Measurements from ENCODE around the gene ATP2B3.
A peak's percentile ranks its signal among the peaks of the same experiment; 100 is the strongest.

ATP2B3 gene

DNA sequence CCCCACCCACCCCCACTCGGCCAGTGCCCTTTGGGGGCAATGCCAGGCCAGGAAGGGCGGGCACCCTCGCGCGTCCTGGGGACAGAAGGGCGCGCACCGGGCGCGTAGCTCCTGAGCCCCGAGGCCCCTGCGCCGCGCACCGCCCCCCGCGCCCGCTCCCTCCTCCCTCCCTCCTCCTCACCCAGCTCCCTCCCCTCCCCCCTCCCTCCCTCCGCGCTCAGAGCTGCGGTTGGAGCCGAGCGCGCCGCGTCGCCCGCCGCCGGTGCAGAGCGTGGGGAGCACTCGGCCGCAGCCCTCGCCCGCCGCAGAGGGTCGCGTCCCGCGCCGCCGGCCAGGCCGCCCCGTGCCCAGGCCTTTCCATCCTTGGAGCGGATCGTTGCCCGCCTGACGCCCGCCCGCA lies at the start of gene ATP2B3:
Gene ATP2B3 (plus strand): TSS at position 220 of the 400 bp plus-strand sequence. CDS start 18,606 bp downstream, outside the sequence.
- FAIRE-seq: no peak

DNA sequence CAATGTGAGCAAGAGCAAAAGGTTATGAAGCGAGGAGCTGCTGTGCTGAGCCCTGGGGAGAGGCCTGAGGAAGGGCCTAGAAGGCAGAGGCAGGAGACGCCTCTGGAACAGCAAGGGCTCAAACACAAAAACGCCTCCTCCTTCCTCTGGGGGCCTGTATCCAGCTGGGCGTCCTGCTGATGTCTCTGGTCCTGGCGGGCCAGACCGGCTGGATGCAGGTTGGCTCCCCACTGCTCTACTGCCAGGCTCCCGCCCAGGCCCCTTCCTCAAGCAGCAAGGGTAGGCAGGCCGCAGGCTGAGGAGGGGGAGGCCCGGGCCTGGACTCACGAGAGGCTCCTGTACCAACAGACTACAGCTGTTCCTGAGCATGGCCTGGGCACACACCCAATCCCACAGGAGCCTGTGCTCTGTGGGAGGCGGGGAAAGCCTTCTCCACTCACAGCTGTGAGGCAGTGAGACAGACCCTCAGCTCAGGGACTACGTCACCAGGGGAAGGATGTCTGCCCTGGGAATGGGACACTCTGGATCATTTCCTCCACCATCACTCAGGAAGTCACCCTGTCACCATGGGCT lies 49.3 kb upstream of the ATP2B3 start:
- no peak for FAIRE-seq

DNA sequence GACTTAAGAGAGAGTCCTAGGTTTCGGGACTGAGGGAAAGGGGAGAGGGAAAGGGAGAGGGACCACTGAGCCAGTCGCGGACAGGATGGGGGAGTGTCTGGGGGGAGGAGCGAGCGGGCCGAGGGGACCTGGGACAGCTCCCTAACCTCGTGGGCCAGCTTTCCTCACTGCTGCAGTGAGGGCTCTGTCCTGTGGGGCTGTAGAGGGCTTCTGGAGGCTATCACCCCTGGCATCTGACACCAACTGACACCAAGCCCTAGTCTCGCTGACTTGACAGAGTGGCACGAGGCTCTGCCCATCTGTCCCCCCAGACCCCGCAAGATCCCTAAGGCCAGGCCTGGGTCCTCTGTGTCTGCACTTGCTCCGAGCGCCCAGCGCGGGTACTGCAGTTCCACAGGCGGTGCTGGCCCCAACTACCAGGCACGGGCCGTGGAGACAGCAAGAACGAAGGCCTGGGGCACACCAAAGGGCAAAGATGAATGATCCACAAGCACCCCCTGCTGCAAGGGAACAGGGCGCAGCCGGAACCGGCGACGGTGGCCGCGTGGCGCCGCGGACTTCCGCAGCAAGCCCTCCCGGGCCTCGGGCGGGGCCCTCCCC lies 47.5 kb upstream of the ATP2B3 start:
- no peak for FAIRE-seq

DNA sequence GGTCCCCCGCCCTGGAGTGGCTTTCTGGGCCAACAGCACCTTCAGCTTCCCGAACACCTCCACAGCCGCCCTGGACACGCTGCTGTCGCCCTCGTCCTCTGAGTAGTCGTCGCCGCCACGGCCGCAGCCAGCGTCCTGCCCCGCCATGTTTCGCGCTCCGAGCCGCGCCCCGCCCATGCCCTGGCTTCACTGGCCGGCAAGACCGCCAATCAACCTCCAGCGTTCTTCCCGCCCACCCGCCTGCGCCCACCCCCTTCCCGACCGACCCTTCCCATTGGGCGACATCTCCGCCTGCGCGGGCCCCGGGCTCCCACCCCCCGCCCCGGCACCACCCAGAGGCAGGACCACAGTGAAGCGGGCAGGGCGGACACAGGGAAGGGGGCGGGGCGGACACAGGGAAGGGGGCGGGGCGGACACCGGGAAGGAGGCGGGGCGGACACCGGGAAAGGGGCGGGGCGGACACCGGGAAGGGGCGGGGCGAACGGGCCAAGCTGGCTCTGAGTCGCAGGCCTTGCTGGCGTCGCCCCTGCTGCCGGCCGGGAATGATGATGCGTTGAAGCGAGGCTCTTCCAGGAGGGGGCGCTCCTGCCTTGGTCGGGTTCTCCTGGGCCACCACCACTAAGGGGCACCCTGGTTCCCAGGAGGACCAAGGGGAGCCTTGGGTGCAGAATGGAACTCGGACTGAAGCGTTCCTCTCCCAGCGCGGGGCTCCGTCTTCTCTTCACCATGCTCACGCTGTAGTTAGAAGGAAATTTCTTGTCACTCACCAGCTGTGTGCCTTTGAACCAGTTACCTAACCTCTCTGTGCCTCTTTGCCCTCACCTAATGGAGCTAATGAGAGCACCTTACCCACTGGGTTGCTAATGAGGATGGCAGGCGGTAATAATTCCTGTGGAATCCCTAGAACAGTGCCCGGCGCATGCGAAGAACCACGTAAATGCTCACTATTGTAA lies 46.8 kb upstream of the ATP2B3 start, which contains the start of gene HAUS7:
Gene HAUS7 (minus strand): TSS at position 166 of the 953 bp plus-strand sequence. CDS start 19 bp downstream, at position 147.
- peak; percentile 45 for FAIRE-seq

DNA sequence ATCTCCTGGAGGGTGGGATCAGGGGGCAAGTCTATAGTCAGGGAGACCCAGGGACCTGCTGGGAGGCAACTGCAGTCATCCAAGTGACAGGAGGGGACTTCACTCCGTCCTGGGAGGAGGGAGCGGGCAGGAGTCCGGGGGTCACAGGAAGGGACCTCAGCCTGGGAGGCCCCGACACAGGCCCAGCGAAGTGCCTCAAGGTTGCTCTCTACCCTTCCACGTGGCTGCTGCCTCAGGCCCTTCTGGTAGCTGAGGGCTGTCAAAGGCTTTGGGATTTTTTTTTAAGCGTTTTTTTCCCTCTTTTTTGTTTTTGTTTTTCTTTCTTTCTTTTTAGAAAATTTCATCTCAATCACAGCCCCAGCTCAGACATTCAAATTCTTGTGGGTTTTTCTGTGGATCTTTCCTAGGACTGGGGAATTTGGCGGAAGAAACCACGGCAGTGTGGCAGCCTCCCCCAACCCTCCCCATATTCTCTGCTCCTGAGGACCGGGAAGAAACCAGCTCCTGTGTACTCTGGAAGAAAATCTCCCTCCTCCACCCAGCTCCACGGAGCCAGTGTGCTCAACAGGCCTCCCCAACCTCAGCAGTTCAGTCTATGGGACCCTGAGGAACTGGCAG lies 45.7 kb upstream of the ATP2B3 start:
- FAIRE-seq: no peak

DNA sequence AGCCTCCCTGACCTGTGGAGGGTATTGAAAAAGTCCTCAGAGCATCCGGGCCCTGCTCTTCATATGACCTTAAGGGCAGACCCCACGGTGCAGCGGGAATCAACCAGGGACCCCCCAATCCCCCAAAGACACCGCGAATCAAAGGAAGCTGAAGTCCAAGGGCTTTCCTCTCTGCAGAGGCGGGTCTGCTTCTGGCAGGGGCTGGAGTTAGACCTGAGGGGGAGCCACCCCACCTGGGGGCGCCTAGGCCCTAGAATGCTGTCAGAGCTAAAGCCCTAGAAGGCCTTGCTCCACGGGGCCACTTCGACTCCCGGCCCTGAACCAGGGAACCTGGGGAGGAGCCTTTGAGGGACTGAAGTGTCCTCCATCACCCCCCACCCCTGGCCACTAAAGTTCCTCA lies 44.3 kb upstream of the ATP2B3 start:
- no peak for FAIRE-seq

DNA sequence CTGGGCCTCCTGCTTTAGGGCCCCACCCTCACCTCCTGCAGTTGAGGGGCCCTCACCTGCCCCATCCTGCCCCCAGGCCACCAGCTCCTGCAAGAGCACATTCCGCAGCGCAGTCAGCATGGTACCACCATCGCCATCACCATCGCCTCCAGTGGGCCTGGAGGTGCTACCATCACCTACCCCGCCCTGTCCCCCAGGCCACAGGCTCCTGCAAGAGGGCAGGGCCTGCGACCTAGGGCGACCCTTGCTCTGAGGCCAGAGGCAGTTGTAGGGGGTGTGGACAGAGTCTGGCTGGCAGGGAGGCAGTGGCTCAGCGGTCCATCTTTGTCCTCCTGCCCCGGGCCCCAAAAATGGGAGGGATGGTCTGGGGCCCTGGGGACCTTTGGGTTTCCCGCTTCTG lies 43.2 kb upstream of the ATP2B3 start:
- no peak for FAIRE-seq

DNA sequence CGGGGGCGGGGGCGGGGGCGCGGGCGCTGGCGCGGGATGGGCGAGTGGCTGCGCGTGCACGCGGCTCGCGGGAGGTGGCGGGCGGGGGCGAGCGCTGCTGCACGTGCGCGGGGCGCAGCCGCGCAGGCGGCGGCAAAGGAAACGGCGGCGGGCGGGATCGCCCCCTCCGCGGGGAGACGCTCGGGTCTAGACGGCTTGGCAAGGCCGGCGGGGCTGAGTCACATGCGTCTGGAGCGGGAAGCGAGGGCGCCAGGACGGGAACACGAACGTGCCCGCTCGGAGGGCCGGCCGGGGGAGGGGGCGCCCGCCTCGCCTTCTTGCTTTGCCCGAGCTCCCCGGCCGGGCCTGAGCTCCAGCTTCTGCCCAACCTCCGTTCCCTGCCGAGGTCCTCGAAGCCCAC lies 42.7 kb upstream of the ATP2B3 start:
- FAIRE-seq: no peak

DNA sequence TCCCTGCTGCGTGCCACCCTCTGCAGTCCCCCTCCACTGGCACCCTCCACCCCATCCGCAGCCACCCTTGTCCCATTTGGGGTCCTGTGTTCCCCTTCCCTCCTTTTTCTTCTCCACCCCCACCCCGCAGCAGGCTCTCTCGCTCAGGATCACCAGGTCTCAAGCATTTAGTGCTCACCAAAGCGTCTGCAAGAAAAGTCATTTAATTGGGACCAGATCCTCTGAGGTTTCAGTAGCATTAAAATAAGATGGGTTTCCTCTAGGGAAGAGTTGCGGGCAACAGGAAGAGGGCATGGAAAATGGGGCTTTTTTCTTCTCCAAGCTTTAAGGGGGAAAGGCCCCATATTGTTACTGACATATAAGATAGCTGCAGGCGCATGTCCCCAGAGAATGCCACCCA lies 42.2 kb upstream of the ATP2B3 start:
- no peak for FAIRE-seq

DNA sequence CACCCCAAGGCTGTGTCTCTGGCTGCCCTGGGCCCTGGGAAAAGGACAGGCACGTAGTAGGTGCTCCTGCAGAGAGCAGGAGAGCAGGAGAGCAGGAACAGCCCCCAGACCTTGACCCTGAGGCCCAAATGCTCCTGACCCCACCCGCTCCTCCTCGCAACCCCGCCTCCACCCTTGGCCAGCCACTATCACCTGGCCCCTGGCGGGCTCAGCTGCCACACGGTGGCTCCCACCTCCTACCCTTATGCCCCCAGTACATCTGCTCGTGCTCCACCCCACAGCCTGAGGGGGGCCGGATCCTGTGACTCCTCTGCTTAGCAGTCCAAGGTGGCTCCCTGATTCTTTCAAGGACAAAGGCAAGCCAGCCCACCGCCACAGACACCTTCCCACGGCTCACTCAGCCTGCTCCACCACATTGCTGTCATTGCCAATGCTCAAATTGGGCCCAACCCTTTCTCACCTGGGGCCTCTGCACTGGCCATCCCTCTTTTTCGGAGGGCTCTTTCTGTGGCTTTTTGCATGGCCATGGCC lies 41.6 kb upstream of the ATP2B3 start:
- no peak for FAIRE-seq

DNA sequence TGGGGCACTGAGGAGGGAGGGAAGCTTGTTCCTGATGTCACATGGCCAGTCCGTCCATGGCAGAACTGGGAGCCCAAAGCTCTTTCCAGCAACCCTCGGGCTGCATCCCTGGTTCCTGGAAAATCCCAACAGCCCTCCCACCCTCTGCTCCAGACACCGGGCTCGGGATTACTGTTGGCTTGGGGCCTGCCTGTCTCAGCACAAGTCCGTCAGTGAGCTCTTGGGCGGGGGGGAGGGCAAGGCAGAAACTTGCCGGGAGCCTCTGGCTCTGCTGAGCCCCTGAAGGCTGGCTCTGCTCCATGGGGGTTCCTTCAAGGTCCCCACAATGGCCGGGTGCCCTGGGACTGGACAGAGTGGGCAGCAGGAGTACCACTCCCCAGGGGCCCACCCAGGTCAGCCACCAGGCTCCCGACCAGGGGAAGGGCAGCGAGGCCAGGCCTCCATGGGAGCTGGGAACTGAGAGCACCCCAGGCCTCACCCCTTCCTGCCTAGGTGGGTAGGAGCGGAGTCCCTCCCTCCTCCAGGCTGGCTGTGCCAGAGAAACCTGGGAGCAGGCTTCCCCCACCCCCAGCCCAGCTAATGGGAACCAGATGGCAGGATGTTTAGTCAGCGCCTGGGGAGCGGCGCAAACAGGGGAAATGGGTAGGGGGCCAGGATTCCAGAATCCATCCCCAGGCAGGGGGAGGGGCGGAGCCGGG lies 40.6 kb upstream of the ATP2B3 start:
- FAIRE-seq: no peak

DNA sequence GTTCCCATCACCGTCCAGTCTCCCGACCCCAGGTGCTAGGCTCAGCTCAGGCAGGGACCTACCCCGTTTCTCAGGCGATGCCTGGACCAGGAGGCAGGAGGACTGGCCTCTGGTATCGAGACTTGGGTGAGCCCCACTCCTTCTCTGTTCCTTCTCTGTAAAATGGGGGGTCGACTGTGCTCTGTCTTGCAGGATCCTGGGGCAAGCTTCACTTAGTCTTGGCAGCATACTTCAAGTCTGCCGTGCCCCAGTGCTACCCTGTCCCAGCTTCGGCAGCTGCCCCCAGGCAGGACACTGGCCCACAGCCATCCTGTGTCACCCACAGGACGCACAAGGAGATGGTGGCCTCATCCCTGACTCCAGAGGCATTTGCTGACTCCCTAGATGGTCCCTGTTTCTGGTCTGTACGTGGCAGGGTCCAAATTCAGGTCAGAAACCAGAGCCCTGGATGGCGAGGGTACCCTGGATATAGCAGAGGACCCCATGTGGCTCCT lies 40.0 kb upstream of the ATP2B3 start:
- no peak for FAIRE-seq

DNA sequence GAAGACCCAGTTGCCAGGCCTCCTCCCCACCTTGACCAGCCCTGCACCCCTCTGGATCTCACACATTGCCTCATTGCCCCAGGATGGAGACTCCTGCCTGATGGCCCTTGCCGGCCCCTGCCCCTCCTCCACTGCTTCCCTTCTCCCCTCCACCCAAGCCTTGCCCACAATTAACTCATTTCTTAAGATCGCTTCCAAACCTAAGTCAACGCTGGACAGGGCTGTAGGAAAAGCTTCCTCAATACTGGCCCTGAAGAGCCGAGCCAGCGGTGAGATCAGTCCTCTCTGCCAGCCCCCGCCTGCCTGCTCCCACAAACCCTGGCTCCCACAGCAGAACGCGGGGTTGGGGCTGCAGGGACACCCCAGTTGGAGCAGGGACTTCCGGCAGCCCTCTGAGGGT lies 39.5 kb upstream of the ATP2B3 start:
- FAIRE-seq: no peak

DNA sequence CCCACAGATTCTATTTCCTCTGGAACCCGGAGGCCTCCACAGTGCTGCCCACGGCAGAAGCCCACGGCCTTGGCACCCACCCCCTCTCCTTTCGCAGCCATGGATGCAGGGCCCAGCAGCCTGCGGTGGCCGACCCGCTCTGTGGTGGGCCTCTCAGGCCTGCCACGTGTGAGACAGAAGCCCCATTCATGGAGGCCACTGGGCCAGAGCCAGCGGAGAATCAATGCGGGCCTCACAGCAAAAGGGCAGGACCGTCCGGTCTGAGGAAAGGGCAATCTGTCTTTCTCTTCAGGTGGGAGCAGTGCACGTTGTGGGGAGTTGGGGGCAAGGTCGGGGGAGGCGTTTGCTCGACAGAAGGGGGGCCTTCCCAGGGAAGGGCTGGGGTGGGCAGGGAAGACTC lies 38.7 kb upstream of the ATP2B3 start:
- FAIRE-seq: no peak

DNA sequence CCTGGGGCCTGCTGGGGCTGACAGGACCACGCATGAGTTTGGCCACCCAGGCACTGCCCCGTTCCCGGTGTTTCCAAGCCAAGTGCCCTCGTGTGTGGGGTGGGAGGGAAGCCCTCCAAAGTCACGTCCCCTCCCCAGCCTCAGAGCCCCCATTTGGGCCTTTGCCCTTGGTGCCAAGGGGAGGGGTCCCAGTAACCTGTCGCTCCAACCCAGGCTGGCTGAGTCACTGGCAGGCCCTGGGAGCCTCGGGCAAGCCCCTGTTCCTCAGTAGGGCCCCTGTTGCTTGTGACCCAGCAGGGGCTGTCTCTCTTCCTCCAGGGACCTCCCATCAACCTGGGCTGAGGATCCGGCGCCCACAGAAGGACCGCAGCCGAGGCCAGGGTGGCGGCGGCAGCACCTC lies 36.4 kb upstream of the ATP2B3 start:
- FAIRE-seq: no peak

DNA sequence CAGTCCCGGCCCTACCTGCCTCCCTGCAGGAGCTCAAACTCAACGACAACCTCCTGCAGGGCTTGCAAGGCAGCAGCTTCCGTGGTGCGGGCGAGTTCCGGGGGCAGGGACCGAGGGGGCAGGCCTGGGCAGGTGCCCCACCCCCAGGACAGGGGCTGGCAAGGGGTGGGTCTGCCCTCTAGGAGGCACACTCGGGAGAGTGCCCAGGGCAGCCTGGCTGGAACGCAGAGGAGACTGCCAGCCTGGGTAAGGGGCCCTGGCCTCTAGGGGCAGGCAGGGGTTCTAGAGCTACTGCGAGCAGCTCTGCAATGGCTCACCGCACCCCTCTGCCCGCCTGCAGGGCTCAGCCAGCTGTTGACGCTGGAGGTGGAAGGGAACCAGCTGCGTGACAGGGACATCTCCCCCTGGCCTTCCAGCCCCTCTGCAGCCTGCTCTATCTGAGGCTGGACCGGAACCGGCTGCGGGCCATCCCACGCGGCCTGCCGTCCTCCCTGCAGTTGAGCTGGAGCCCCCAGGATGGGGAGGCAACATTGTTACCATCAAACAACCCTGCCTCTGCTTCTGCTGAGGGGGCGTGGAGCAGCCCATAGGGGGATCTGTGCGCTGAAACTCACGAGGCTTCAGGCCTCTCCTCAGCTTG lies 34.9 kb upstream of the ATP2B3 start:
- no peak for FAIRE-seq

DNA sequence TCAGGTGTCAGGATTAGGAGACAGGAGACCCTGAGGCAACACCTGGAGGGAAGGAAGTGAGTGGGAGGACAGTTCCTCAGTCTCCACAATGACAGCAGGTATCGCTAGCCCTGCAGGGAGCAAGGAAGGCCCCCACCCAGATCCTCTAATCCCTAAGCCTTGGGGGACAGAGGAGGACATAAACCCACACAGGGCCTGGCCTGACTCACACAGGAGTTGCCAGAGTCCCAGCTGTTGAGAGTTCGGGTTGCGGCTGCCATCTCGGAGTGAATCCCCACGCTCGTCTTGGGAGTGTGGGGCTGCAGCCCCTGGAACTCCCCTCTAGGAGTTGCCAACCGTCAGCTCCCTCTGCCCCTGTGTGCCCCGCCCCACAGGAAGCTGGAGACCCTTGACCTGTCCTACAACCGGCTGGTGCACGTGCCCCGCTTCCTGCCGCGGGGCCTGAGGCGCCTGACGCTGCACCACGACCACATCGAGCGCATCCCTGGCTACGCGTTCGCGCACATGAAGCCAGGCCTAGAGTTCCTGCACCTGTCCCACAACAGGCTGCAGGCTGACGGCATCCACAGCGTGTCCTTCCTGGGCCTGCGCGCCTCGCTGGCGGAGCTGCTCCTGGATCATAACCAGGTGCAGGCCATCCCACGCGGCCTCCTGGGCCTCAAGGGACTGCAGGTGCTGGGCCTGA lies 31.9 kb upstream of the ATP2B3 start:
- FAIRE-seq: no peak

DNA sequence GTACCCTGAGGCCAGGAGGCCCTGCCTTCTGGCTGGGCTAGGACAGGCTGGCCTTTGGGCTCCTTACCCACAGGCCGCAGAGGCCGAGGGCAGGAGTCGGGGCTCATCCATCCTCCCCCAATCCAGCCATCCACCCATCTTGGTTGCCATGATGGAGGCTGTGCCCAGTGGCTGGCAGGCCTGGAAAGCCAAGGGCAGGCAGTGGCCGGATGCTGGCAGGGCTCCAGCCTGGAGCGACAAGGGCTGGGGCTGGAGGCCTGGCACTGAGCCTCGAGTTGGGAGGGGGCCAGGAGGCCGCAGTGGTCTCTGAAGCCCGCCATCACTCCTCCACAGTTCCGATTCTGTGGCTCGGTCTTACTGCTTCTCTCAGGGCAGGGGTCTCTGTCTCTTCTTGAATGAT lies 31.3 kb upstream of the ATP2B3 start:
- no peak for FAIRE-seq

DNA sequence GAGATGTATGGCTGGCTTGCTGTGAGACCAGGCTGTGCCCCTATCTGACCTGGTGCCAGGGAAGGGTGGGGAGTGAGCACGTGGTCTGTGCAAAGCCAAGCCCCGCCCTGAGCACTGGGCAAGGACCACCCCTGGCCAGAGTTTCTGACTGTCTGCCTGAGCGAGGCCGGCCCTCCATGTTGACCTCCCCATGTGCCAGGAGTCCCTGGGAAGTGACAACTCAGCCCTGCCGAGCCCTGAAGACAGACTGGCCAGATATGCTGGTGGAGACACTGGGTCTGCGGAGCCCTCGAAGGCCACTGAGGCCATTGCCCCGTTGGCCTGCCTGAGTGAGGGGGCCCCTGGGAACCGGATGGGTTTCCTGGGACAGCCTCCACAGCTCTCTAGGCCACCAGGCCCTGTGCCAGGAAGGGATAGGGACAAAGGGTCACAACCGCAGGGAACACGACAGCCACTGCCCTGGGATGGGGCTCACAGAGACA lies 29.8 kb upstream of the ATP2B3 start:
- FAIRE-seq: no peak

DNA sequence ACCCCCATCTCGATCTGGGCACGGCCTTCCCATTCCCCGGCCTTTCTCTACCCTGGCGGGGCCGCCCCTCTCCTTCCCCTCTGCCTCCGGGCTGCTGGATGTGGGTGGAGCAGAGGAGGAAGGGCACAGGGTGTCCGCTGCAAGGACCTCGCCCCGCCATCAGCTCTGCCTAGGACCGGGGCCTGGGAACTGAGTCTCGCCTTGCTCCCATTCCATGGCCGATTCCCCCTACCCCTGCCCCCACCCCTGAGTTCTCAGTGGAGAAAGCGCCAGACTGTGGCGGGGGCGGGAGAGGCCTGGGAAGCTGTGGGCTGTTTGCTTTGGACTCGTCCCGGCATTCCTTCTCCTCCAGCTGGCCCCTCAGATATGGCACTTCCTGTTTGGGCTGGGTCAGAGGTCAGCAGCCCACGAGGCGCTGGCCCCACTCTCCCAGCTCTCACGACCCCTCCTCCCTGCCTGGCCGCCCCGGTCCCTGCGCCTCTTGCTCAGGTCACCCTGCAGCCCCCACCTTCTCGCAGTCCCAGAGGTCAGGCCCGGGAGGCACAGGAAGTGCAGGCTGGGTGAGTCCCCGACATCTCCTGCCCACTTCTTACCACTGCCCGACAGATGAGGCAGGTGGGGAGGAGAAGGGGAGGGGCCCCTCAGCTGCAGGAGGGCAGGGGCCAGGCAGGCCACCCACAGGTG lies 29.1 kb upstream of the ATP2B3 start:
- FAIRE-seq: no peak

All from G401.6 (cell line).